Mucosa of descending colon (tissue), 3 donors: Measurements from ENCODE around the gene CHN1. TPM values are rescaled to one million over a fixed set of nuclear protein-coding genes. Genes with fewer than 3 reads are reported as not detected.

Source experiments
- ATAC-seq: fragments of 200-7000 bp; cut with Tn5 transposase; one replicate; pipeline ENCODE4 v1.9.1; 2020; ENCODE audit warnings: mild to moderate bottlenecking, moderate library complexity
- DNase-seq, 3 donors: peaks; one replicate each; pipeline ENCODE4 v3.0.0-alpha.2; 2020
- H3K36me3 ChIP-seq: fragments of 200-600 bp; one replicate; pipeline ENCODE4 v1.8.0; 2021; ENCODE audit warnings: low read depth, mild to moderate bottlenecking
- H3K4me1 ChIP-seq: fragments of 200-600 bp; one replicate; pipeline ENCODE4 v1.8.0; 2021; ENCODE audit warnings: low read depth, mild to moderate bottlenecking
- H3K4me3 ChIP-seq: fragments of 200-600 bp; one replicate; pipeline ENCODE4 v1.8.0; 2021; ENCODE audit warnings: mild to moderate bottlenecking
- H3K9me3 ChIP-seq: fragments of 200-600 bp; one replicate; pipeline ENCODE4 v1.8.0; 2021; ENCODE audit warnings: mild to moderate bottlenecking
- CTCF ChIP-seq: fragments of 200-600 bp; IDR thresholded peaks from one replicate; pipeline ENCODE4 v1.8.0; 2022; ENCODE audit warnings: antibody characterized with exemption, mild to moderate bottlenecking
- intact Hi-C, 2 donors: fragments of 100-400 bp; cut with DNase I in 1 of 2; cut with micrococcal nuclease in 1 of 2; formaldehyde crosslinking; loops; one replicate each; pipeline versions ENCODE4 v1.11.0 to v1.11.1; 2022; cut with DNase I, micrococcal nuclease
- total RNA-seq, 3 donors: library from RNA; stranded (reverse); fragmentation: NEBNext Ultra II Directional in 2 of 3; extraction: Animal tissue kit (Norgen Biotek cat#: 25700) in 2 of 3; gene quantifications; one replicate each; pipeline versions ENCODE4 v1.2.1 to v1.2.4, GENCODE V29; 2021 to 2023
- donor health status: DM: no; HTN: no; CAD: no; lungs with moderate emphysema.
- donor health status: DM: no; HTN: no; CAD: no.
- donor health status: DM: no; HTN: yes; CAD: no.

Gene CHN1
- total RNA-seq, 3 donors from 2014 or later, result 2.1 to 15.2 (median 3.9) TPM

- no peak for TF ChIP-seq CTCF
- no peak for ATAC-seq
Observed at GRCh38 chr2:174807931-174808330, 197.2 kb downstream of the CHN1 start.

GRCh38 chr2:174805803-174806202 lies 199.4 kb downstream of the CHN1 start:
- ATAC-seq, result no peak
- intact Hi-C loops, result no loop called here
- H3K4me3 ChIP-seq, result no peak overlapping the region
- no peak for TF ChIP-seq CTCF
- no peak for DNase-seq
- H3K36me3 ChIP-seq, result no peaks in the 10 kb centered on the region
- no peaks in the 10 kb centered on the region for H3K4me1 ChIP-seq
- no peaks in the 10 kb centered on the region for H3K9me3 ChIP-seq

More at GRCh38 chr2:174807931-174808330, 197.2 kb downstream of the CHN1 start:
- Histone ChIP-seq H3K36me3 (no peaks in the 10 kb centered on the region), H3K4me1 (no peaks in the 10 kb centered on the region), H3K9me3 (no peaks in the 10 kb centered on the region), H3K4me3 (no peak overlapping the region)
- intact Hi-C loops, result no loop called here
- no peak for DNase-seq

- no peak for DNase-seq
- Histone ChIP-seq H3K4me1 (no peaks in the 10 kb centered on the region), H3K9me3 (no peaks in the 10 kb centered on the region), H3K4me3 (no peak overlapping the region), H3K36me3 (no peaks in the 10 kb centered on the region)
- ATAC-seq, result no peak
- intact Hi-C loops, result no loop called here
- no peak for TF ChIP-seq CTCF
Observed at GRCh38 chr2:174802459-174802858, 202.7 kb downstream of the CHN1 start.

GRCh38 chr2:174800436-174801205 lies 204.6 kb downstream of the CHN1 start:
- intact Hi-C loops, result no loop called here
- H3K36me3 ChIP-seq, result no peaks in the 10 kb centered on the region
- no peak overlapping the region for H3K4me3 ChIP-seq
- H3K9me3 ChIP-seq, result no peaks in the 10 kb centered on the region
- TF ChIP-seq CTCF, result no peak
- DNase-seq (no peak), ATAC-seq (no peak)
- no peaks in the 10 kb centered on the region for H3K4me1 ChIP-seq

GRCh38 chr2:174798801-174799200 lies 206.4 kb downstream of the CHN1 start:
- intact Hi-C loops, result no loop called here
- no peak for DNase-seq
- no peak for TF ChIP-seq CTCF
- ATAC-seq, result no peak
- H3K36me3 ChIP-seq, result no peaks in the 10 kb centered on the region
- H3K4me1 ChIP-seq, result no peaks in the 10 kb centered on the region
- H3K9me3 ChIP-seq, result no peaks in the 10 kb centered on the region
- H3K4me3 ChIP-seq, result no peak overlapping the region
